Measurements from ENCODE around the gene EPHA7.

- TF ChIP-seq CTCF (IDR thresholded peaks at IDR 0.05), result no peak
- no peak for TF ChIP-seq POLR2A (IDR thresholded peaks at IDR 0.05)
These were observed 26.6 kb downstream of the EPHA7 start for GRCh38 chr6:93392797-93393196.

Data from breast epithelium (tissue), 3 donors.